Neural cell (in vitro differentiated cells): ENCODE measurements around the gene FAM163A. TPM values are rescaled to one million over a fixed set of nuclear protein-coding genes. Genes with fewer than 3 reads are reported as not detected.

ENCODE experiments used
- H2AFZ ChIP-seq: fragments of 200-600, 300-800 bp; sonication (generic), shearing (Covaris generic); 2 replicates; pipeline ENCODE4 v1.6.0; 2014; ENCODE audit warnings: low read depth, mild to moderate bottlenecking, antibody characterized with exemption, low read length, moderate library complexity
- H3F3A ChIP-seq: fragments of 200-600 bp; shearing (Covaris generic); 2 replicates; pipeline ENCODE4 v1.6.1; 2016; ENCODE audit warnings: mild to moderate bottlenecking, moderate library complexity, mixed read lengths, antibody characterized with exemption, low read length; ENCODE audit not compliant: insufficient read depth, poor library complexity, severe bottlenecking
- H3K27ac ChIP-seq: fragments of 200-600, 300-800 bp; sonication (generic), shearing (Covaris generic); 2 replicates; pipeline ENCODE4 v1.5.1; 2014; ENCODE audit warnings: mild to moderate bottlenecking, low read length, moderate library complexity
- H3K27me3 ChIP-seq: fragments of 300-800, 200-600 bp; sonication (generic), shearing (Covaris generic); 2 replicates; pipeline ENCODE4 v1.6.0; 2014; ENCODE audit warnings: mild to moderate bottlenecking, low read depth, low read length, moderate library complexity; ENCODE audit not compliant: insufficient read depth
- H3K36me3 ChIP-seq: fragments of 300-800, 200-600 bp; sonication (generic), shearing (Covaris generic); 2 replicates; pipeline ENCODE4 v1.5.1; 2014; ENCODE audit warnings: mild to moderate bottlenecking, antibody characterized with exemption, low read length, moderate library complexity; ENCODE audit not compliant: insufficient read depth
- H3K4me2 ChIP-seq: fragments of 300-800, 200-600 bp; sonication (generic), shearing (Covaris generic); 2 replicates; pipeline ENCODE4 v1.6.0; 2014; ENCODE audit warnings: mild to moderate bottlenecking, low read length
- H3K4me3 ChIP-seq: fragments of 300-800, 200-600 bp; sonication (generic), shearing (Covaris generic); 2 replicates; pipeline ENCODE4 v1.5.1; 2014; ENCODE audit warnings: mild to moderate bottlenecking, low read length, moderate library complexity
- H3K79me2 ChIP-seq: fragments of 200-600 bp; shearing (Covaris generic); replicated peaks from 2 replicates; pipeline ENCODE4 v1.6.0; 2014; ENCODE audit warnings: mild to moderate bottlenecking, low read length, moderate library complexity; ENCODE audit not compliant: insufficient read depth
- H3K9ac ChIP-seq: fragments of 300-800, 200-600 bp; sonication (generic), shearing (Covaris generic); 2 replicates; pipeline ENCODE4 v1.6.1; 2016; ENCODE audit warnings: mild to moderate bottlenecking, low read length, mixed read lengths
- H3K9me2 ChIP-seq: fragments of 200-600 bp; shearing (Covaris generic); 2 replicates; pipeline ENCODE4 v1.6.1; 2016; ENCODE audit warnings: mild to moderate bottlenecking, low read length, mixed read lengths; ENCODE audit not compliant: insufficient read depth
- H3K9me3 ChIP-seq: fragments of 200-600, 300-800 bp; sonication (generic), shearing (Covaris generic); 2 replicates; pipeline ENCODE4 v1.6.1; 2016; ENCODE audit warnings: mild to moderate bottlenecking, mixed run types, low read length, moderate library complexity, mixed read lengths
- H4K20me1 ChIP-seq: fragments of 200-600 bp; shearing (Covaris generic); 2 replicates; pipeline ENCODE4 v1.6.1; 2016; ENCODE audit warnings: mild to moderate bottlenecking, mixed run types; ENCODE audit not compliant: insufficient read depth
- EP300 ChIP-seq: fragments of 450-650 bp; conservative IDR thresholded peaks from 2 replicates; pipeline ENCODE4 v1.6.1; 2014; ENCODE audit warnings: antibody characterized with exemption, mild to moderate bottlenecking, moderate library complexity; ENCODE audit not compliant: poor library complexity, severe bottlenecking
- EZH2 ChIP-seq: fragments of 200-600, 300-800 bp; shearing (Covaris generic), sonication (generic); IDR thresholded peaks from 2 replicates; pipeline ENCODE4 v1.6.1; 2014; ENCODE audit warnings: antibody characterized with exemption, low read length, borderline replicate concordance, mild to moderate bottlenecking; ENCODE audit not compliant: insufficient read depth, poor library complexity, severe bottlenecking
- MXI1 ChIP-seq: fragments of 450-650 bp; conservative IDR thresholded peaks from 2 replicates; pipeline ENCODE4 v1.6.1; 2014; ENCODE audit warnings: antibody characterized with exemption, mild to moderate bottlenecking; ENCODE audit not compliant: poor library complexity, severe bottlenecking
- POLR2AphosphoS5 ChIP-seq: IDR thresholded peaks from 2 replicates; pipeline ENCODE4 v1.6.1; 2012
- RAD21 ChIP-seq: fragments of 450-650 bp; conservative IDR thresholded peaks from 2 replicates; pipeline ENCODE4 v1.6.1; 2014; ENCODE audit warnings: antibody characterized with exemption, mild to moderate bottlenecking, moderate library complexity
- SMC3 ChIP-seq: fragments of 450-650 bp; conservative IDR thresholded peaks from 2 replicates; pipeline ENCODE4 v1.6.1; 2014; ENCODE audit warnings: antibody characterized with exemption, mild to moderate bottlenecking, moderate library complexity; ENCODE audit not compliant: poor library complexity
- TAF1 ChIP-seq: IDR thresholded peaks from 2 replicates; pipeline ENCODE4 v1.6.1; 2012; ENCODE audit warnings: low read depth
- polyA plus RNA-seq: library from polyadenylated mRNA; depleted of rRNA; stranded (reverse); fragments of >200 nt; gene quantifications from 2 replicates; pipeline ENCODE4 v1.2.3, GENCODE V29; 2014
- TF ChIP-seq, protein P1 (sequence below): fragments of 450-650 bp; IDR thresholded peaks from 2 replicates; pipeline ENCODE4 v1.5.1; 2014; ENCODE audit warnings: antibody characterized with exemption, mild to moderate bottlenecking, moderate library complexity; ENCODE audit not compliant: poor library complexity, severe bottlenecking
- TF ChIP-seq, protein P2 (sequence below): IDR thresholded peaks from 2 replicates; pipeline ENCODE4 v1.6.1; 2012; ENCODE audit warnings: borderline replicate concordance

The FAM163A gene
- polyA plus RNA-seq, 1 donor from 2014 or later, result 0.21 TPM

- TF ChIP-seq MXI1, result no peak
- TF ChIP-seq, protein P1, sequence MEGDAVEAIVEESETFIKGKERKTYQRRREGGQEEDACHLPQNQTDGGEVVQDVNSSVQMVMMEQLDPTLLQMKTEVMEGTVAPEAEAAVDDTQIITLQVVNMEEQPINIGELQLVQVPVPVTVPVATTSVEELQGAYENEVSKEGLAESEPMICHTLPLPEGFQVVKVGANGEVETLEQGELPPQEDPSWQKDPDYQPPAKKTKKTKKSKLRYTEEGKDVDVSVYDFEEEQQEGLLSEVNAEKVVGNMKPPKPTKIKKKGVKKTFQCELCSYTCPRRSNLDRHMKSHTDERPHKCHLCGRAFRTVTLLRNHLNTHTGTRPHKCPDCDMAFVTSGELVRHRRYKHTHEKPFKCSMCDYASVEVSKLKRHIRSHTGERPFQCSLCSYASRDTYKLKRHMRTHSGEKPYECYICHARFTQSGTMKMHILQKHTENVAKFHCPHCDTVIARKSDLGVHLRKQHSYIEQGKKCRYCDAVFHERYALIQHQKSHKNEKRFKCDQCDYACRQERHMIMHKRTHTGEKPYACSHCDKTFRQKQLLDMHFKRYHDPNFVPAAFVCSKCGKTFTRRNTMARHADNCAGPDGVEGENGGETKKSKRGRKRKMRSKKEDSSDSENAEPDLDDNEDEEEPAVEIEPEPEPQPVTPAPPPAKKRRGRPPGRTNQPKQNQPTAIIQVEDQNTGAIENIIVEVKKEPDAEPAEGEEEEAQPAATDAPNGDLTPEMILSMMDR, result no peak
- no peaks in the 10 kb centered on the region for H3K79me2 ChIP-seq
- no peak overlapping the region for H2AFZ ChIP-seq
- H3K27ac ChIP-seq, result no peak overlapping the region
- no peaks in the 10 kb centered on the region for H3F3A ChIP-seq
- H3K9ac ChIP-seq, result no peak overlapping the region
- H3K9me2 ChIP-seq, result no peaks in the 10 kb centered on the region
- H3K27me3 ChIP-seq, result no peaks in the 10 kb centered on the region
- H3K36me3 ChIP-seq, result no peaks in the 10 kb centered on the region
- no peak overlapping the region for H3K4me2 ChIP-seq
- H3K9me3 ChIP-seq, result no peaks in the 10 kb centered on the region
- H4K20me1 ChIP-seq, result no peaks in the 10 kb centered on the region
- no peak overlapping the region for H3K4me3 ChIP-seq
Measured at GRCh38 chr1:179798213-179798863, 55.2 kb downstream of the FAM163A start.

- Histone ChIP-seq H3K79me2 (no peaks in the 10 kb centered on the region), H3K9me3 (no peaks in the 10 kb centered on the region), H3K27me3 (no peaks in the 10 kb centered on the region), H3K4me3 (no peak overlapping the region), H3K4me2 (no peak overlapping the region), H3K9ac (no peak overlapping the region), H4K20me1 (no peaks in the 10 kb centered on the region), H3F3A (no peaks in the 10 kb centered on the region), H3K9me2 (no peaks in the 10 kb centered on the region), H3K27ac (no peak overlapping the region), H3K36me3 (no peaks in the 10 kb centered on the region), H2AFZ (no peak overlapping the region)
- no peak for TF ChIP-seq POLR2AphosphoS5
- TF ChIP-seq MXI1, result no peak
- no peak for TF ChIP-seq RAD21
- no peak for TF ChIP-seq EP300
- TF ChIP-seq EZH2, result no peak
- TF ChIP-seq TAF1, result no peak
- TF ChIP-seq, protein P2, sequence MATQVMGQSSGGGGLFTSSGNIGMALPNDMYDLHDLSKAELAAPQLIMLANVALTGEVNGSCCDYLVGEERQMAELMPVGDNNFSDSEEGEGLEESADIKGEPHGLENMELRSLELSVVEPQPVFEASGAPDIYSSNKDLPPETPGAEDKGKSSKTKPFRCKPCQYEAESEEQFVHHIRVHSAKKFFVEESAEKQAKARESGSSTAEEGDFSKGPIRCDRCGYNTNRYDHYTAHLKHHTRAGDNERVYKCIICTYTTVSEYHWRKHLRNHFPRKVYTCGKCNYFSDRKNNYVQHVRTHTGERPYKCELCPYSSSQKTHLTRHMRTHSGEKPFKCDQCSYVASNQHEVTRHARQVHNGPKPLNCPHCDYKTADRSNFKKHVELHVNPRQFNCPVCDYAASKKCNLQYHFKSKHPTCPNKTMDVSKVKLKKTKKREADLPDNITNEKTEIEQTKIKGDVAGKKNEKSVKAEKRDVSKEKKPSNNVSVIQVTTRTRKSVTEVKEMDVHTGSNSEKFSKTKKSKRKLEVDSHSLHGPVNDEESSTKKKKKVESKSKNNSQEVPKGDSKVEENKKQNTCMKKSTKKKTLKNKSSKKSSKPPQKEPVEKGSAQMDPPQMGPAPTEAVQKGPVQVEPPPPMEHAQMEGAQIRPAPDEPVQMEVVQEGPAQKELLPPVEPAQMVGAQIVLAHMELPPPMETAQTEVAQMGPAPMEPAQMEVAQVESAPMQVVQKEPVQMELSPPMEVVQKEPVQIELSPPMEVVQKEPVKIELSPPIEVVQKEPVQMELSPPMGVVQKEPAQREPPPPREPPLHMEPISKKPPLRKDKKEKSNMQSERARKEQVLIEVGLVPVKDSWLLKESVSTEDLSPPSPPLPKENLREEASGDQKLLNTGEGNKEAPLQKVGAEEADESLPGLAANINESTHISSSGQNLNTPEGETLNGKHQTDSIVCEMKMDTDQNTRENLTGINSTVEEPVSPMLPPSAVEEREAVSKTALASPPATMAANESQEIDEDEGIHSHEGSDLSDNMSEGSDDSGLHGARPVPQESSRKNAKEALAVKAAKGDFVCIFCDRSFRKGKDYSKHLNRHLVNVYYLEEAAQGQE, result no peak
- TF ChIP-seq, protein P1, result no peak
- TF ChIP-seq SMC3, result no peak
Measured at GRCh38 chr1:179798864-179799516, 55.9 kb downstream of the FAM163A start.
